Measurements from ENCODE around the gene ABCD4.

- no peak for TF ChIP-seq CTCF (IDR thresholded peaks at IDR 0.05; ENCODE audit: low read length)
- TF ChIP-seq EZH2 (optimal IDR thresholded peaks at IDR 0.05; ENCODE audit: low read depth, low read length), result no peak
- TF ChIP-seq EZH2phosphoT487 (IDR thresholded peaks at IDR 0.05; ENCODE audit: low read length), result no peak
Observed at GRCh38 chr14:74333909-74334308, 31.2 kb upstream of the ABCD4 start.
